HG03354 (cell line): ENCODE data around the gene AOC1.
A peak's percentile ranks its signal among the peaks of the same experiment; 100 is the strongest.
"Not testable (repeated sequence)": the region's sequence is repeated elsewhere in the genome, so short reads cannot be mapped to it uniquely, and the experiment has no call there.

ENCODE experiments used
- ATAC-seq: cut with Tn5 transposase; IDR thresholded peaks from one replicate; pipeline ENCODE4 v1.9.1; 2021; ENCODE audit warnings: mild to moderate bottlenecking; ENCODE audit not compliant: unreplicated experiment, poor library complexity, severe bottlenecking

Gene AOC1

GRCh38 chr7:150890853-150891584, 38.7 kb downstream of the AOC1 start:
- ATAC-seq: no peak

- ATAC-seq: no peak
These were observed 39.4 kb downstream of the AOC1 start for GRCh38 chr7:150891740-150892139.

GRCh38 chr7:150895809-150896208, 43.5 kb downstream of the AOC1 start:
- ATAC-seq: no peak

GRCh38 chr7:150896562-150897209, 44.4 kb downstream of the AOC1 start:
- ATAC-seq: no peak

GRCh38 chr7:150897502-150898474, 45.5 kb downstream of the AOC1 start:
- ATAC-seq: peak; percentile 80

- ATAC-seq: peak; percentile 69
These were observed 46.2 kb downstream of the AOC1 start for GRCh38 chr7:150898475-150899011.

- ATAC-seq: no peak
These were observed 48.4 kb downstream of the AOC1 start for GRCh38 chr7:150900675-150901074.

- no peak for ATAC-seq
These were observed 49.1 kb downstream of the AOC1 start for GRCh38 chr7:150901160-150902035.

- no peak for ATAC-seq
These were observed 50.0 kb downstream of the AOC1 start for GRCh38 chr7:150902078-150903033.

GRCh38 chr7:150903606-150904005, 51.3 kb downstream of the AOC1 start:
- no peak for ATAC-seq

- no peak for ATAC-seq
These were observed 51.9 kb downstream of the AOC1 start for GRCh38 chr7:150904011-150904909.

GRCh38 chr7:150908173-150908572, 55.9 kb downstream of the AOC1 start:
- ATAC-seq: no peak

- ATAC-seq: no peak
These were observed 57.1 kb downstream of the AOC1 start for GRCh38 chr7:150909200-150909995.

- not testable (repeated sequence) for ATAC-seq
These were observed 58.1 kb downstream of the AOC1 start for GRCh38 chr7:150910305-150910995.

- ATAC-seq: no peak
These were observed 58.7 kb downstream of the AOC1 start for GRCh38 chr7:150910996-150911422.
